Osteocyte (in vitro differentiated cells): ENCODE data around the gene CDH24. TPM values are rescaled to one million over a fixed set of nuclear protein-coding genes. Genes with fewer than 3 reads are reported as not detected.

Experiments used
- DNase-seq: peaks from one replicate; pipeline ENCODE4 v3.0.0; 2021; ENCODE audit warnings: mixed read lengths; ENCODE audit not compliant: unreplicated experiment; ENCODE audit errors: extremely low spot score
- H3K27ac Mint-ChIP-seq: one replicate; pipeline ENCODE4 v1.8.0; 2021; ENCODE audit warnings: mild to moderate bottlenecking, mixed read lengths; ENCODE audit not compliant: unreplicated experiment
- H3K27me3 Mint-ChIP-seq: one replicate; pipeline ENCODE4 v1.8.0; 2021; ENCODE audit warnings: mixed read lengths; ENCODE audit not compliant: unreplicated experiment
- H3K36me3 Mint-ChIP-seq: one replicate; pipeline ENCODE4 v1.8.0; 2021; ENCODE audit warnings: mixed read lengths; ENCODE audit not compliant: unreplicated experiment
- H3K4me1 Mint-ChIP-seq: one replicate; pipeline ENCODE4 v1.8.0; 2021; ENCODE audit warnings: mixed read lengths; ENCODE audit not compliant: unreplicated experiment
- H3K4me3 Mint-ChIP-seq: one replicate; pipeline ENCODE4 v1.8.0; 2021; ENCODE audit warnings: mild to moderate bottlenecking, moderate library complexity, mixed read lengths; ENCODE audit not compliant: unreplicated experiment
- H3K9me3 Mint-ChIP-seq: one replicate; pipeline ENCODE4 v1.8.0; 2021; ENCODE audit warnings: mixed read lengths; ENCODE audit not compliant: unreplicated experiment
- total RNA-seq: library from RNA; stranded (reverse); gene quantifications from 2 replicates; pipeline ENCODE4 v1.2.1, GENCODE V29; 2021
- TF ChIP-seq, protein P1 (sequence below): fragments of 200-600 bp; sonication (generic); IDR thresholded peaks from 2 replicates; pipeline ENCODE4 v1.5.0; 2021; ENCODE audit warnings: antibody characterized with exemption, mild to moderate bottlenecking, moderate library complexity

CDH24 gene
- total RNA-seq, 1 donor from 2014 or later = 13.3 TPM

DNA sequence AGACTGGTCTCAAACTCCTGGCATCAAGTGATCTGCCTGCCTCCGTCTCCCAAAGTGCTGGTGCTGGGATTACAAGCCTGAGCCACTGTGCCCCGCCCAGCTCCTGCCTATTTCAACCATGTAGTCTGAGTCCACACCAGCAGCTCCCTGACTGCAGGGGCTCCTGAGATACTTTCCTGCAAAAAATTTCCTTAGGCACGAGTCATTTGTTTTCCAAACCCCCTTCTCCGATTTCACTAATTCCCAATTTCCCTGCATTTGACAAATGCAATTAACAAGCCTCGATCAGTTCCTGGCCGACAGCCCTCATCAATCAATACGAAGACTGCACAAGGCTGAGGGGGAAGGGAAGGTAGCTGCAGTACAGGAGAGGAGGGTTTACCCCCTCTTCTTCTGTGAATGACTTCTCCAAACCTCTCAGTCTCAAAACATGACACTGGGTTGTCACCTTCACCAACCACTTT, 32.7 kb downstream of the CDH24 start:
- no peak for DNase-seq
- Mint-ChIP-seq H3K27me3 (no peaks in the 10 kb centered on the region), H3K4me1 (peaks cover 18% of the 10 kb centered on the region), H3K4me3 (no peak overlapping the region), H3K27ac (peak overlapping the region; percentile 23), H3K9me3 (no peaks in the 10 kb centered on the region), H3K36me3 (peaks cover 25% of the 10 kb centered on the region)
- TF ChIP-seq, protein P1, sequence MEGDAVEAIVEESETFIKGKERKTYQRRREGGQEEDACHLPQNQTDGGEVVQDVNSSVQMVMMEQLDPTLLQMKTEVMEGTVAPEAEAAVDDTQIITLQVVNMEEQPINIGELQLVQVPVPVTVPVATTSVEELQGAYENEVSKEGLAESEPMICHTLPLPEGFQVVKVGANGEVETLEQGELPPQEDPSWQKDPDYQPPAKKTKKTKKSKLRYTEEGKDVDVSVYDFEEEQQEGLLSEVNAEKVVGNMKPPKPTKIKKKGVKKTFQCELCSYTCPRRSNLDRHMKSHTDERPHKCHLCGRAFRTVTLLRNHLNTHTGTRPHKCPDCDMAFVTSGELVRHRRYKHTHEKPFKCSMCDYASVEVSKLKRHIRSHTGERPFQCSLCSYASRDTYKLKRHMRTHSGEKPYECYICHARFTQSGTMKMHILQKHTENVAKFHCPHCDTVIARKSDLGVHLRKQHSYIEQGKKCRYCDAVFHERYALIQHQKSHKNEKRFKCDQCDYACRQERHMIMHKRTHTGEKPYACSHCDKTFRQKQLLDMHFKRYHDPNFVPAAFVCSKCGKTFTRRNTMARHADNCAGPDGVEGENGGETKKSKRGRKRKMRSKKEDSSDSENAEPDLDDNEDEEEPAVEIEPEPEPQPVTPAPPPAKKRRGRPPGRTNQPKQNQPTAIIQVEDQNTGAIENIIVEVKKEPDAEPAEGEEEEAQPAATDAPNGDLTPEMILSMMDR = no peak

DNA sequence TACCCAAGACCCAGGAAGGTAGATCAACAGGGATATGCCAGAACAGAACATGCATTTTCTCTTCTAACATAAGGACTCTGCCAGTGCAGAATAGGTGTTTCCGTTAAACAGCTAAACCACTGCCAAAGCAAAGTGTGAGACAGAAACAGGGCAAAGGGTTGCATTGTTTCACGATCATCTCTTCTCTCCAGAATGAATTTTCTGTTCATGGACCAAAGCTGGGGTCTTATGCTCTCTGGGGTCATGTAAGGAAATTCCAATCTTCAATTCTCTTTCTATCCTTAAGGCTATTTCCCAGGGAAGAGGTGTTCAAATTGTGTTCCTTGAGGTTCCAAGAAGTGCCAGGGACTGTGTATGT, 33.5 kb downstream of the CDH24 start:
- Mint-ChIP-seq H3K4me1 (peaks cover 15% of the 10 kb centered on the region), H3K27me3 (no peaks in the 10 kb centered on the region), H3K9me3 (no peaks in the 10 kb centered on the region), H3K4me3 (no peak overlapping the region), H3K27ac (no peak overlapping the region), H3K36me3 (peaks cover 19% of the 10 kb centered on the region)
- TF ChIP-seq, protein P1 = no peak
- no peak for DNase-seq

DNA sequence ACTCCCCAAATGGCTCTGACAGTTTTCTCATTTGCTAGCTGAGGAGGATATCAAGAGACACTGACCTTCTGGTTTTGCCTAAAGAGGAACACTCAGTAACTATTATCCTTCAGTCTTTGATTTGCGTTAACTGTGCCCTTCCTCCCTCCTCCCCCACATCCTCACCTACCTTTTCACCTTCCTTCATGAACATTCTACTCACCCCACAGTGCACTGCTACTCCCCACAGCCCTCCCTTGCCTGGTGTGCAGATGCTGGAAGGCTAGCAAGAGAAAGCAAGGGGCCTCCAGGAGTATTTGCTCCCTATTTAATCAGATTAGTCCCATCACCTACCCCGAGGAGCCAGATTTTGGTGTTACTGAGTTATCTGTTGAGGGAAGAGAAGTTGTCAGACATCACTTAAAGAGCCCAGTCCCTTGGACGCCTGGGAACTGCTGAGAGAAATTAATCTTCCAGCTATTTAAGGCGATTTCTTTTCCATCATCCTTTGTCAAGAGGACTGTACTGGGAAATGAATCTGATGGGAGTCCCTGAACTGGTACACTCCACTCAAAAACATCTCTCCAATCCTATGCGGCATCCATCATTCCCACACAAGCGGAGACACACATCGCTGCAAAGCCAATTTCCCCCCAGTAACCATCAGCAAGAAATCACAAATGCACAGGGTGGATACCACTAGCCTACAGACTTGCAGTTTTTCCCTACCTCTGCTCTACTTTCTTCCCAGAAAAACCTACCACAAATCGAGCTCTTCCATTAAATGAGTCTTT, 34.1 kb downstream of the CDH24 start:
- DNase-seq = no peak
- Mint-ChIP-seq H3K9me3 (no peaks in the 10 kb centered on the region), H3K27ac (no peak overlapping the region), H3K36me3 (peaks cover 17% of the 10 kb centered on the region), H3K4me3 (no peak overlapping the region), H3K4me1 (peaks cover 15% of the 10 kb centered on the region), H3K27me3 (no peaks in the 10 kb centered on the region)
- TF ChIP-seq, protein P1 = no peak

DNA sequence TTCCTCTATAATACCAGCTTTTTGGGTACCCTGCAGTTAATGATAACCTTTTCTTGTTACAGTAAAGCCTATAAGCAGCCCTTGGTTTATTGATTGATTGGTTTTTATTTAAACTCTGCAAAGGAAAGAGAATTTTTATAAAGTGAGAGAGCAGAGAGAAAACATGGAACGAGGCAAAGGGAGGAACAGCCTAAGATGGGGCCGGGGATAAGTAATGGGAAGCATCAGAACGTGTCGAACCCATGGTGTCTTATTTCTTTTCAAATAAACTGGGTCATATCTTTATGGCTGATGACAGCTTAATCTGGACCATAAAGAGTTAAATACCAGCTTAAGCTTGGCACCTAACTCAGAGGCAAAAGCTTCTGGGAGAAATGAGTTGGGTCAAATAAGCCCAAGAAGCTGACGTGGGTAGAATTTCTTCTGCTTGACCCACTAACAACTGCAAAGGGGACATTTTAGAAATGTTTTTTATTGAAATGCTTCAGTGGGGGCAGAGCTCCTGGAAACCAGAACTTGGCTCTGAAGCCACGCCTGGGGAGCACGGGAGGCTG, 35.4 kb downstream of the CDH24 start:
- Mint-ChIP-seq H3K27ac (no peak overlapping the region), H3K27me3 (no peaks in the 10 kb centered on the region), H3K4me1 (peaks cover 15% of the 10 kb centered on the region), H3K4me3 (no peak overlapping the region), H3K36me3 (peaks cover 11% of the 10 kb centered on the region), H3K9me3 (no peaks in the 10 kb centered on the region)
- no peak for DNase-seq
- TF ChIP-seq, protein P1 = no peak

DNA sequence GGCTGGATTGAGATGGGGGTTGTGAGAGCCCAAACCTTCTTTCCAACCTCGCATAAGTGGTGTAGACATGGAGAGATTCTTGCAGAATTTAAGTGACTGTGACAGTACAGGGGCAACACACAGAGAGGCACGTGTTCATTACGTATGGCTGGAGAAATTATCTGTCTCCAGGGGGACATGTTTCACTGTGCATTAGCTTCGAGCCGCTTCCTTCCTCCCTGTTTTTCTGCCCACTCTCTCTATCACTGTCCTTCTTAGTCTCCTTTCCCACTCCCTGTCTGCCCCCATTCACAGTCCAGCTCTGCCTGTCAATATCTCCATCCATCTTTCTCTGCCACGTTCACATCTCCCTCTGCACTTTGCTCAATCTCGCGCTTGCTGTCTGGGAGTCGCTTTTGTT, 35.9 kb downstream of the CDH24 start:
- Mint-ChIP-seq H3K4me1 (peaks cover 15% of the 10 kb centered on the region), H3K4me3 (no peak overlapping the region), H3K27me3 (no peaks in the 10 kb centered on the region), H3K9me3 (no peaks in the 10 kb centered on the region), H3K27ac (no peak overlapping the region), H3K36me3 (peaks cover 10% of the 10 kb centered on the region)
- no peak for DNase-seq
- TF ChIP-seq, protein P1 = no peak
